HAP-1 (cell line): ENCODE measurements around the gene ARHGEF4.
"Not testable (repeated sequence)": the region's sequence is repeated elsewhere in the genome, so short reads cannot be mapped to it uniquely, and the experiment has no call there.

Experiments used
- DNase-seq, 2 experiments: peaks; one replicate each; pipeline ENCODE4 v3.0.0-alpha.2; 2016 to 2020; ENCODE audit warnings: low spot score in 2 of 2
- H3K27me3 ChIP-seq: fragments of 250-450 bp; sonication (Bioruptor Pico); 2 replicates; pipeline ENCODE4 v1.5.1; 2020; ENCODE audit warnings: low read depth, mild to moderate bottlenecking, moderate library complexity
- H3K36me3 ChIP-seq: fragments of 250-450 bp; sonication (Bioruptor Pico); replicated peaks from 2 replicates; pipeline ENCODE4 v1.5.1; 2020; ENCODE audit warnings: mild to moderate bottlenecking
- H3K4me1 ChIP-seq: fragments of 250-450 bp; sonication (Bioruptor Pico); 2 replicates; pipeline ENCODE4 v1.5.1; 2020; ENCODE audit warnings: mild to moderate bottlenecking
- H3K4me3 ChIP-seq: fragments of 250-450 bp; sonication (Bioruptor Pico); 2 replicates; pipeline ENCODE4 v1.5.1; 2020; ENCODE audit warnings: mild to moderate bottlenecking, moderate library complexity
- H3K9me3 ChIP-seq: fragments of 250-450 bp; sonication (Bioruptor Pico); 2 replicates; pipeline ENCODE4 v1.5.1; 2020; ENCODE audit warnings: mild to moderate bottlenecking, moderate library complexity
- in situ Hi-C: fragments of 300-500 bp; cut with MboI; formaldehyde crosslinking; loops from 3 replicates; pipeline ENCODE4 v1.14.3; 2020; ENCODE audit warnings: low sequenced_read_pairs, inconsistent platforms, mixed read lengths

Gene ARHGEF4

GRCh38 chr2:130884013-130884412, 47.3 kb downstream of the ARHGEF4 start:
- H3K4me3 ChIP-seq = no peak overlapping the region
- no peaks in the 10 kb centered on the region for H3K36me3 ChIP-seq
- no peak for DNase-seq
- in situ Hi-C loops = no loop called here
- no peaks in the 10 kb centered on the region for H3K27me3 ChIP-seq
- H3K9me3 ChIP-seq = no peaks in the 10 kb centered on the region
- H3K4me1 ChIP-seq = no peaks in the 10 kb centered on the region

- in situ Hi-C loops = no loop called here
- Histone ChIP-seq H3K4me1 (no peaks in the 10 kb centered on the region), H3K4me3 (no peak overlapping the region), H3K36me3 (no peaks in the 10 kb centered on the region), H3K9me3 (no peaks in the 10 kb centered on the region), H3K27me3 (no peaks in the 10 kb centered on the region)
- DNase-seq = no peak
Observed at GRCh38 chr2:130884503-130884902, 47.8 kb downstream of the ARHGEF4 start.

DNA sequence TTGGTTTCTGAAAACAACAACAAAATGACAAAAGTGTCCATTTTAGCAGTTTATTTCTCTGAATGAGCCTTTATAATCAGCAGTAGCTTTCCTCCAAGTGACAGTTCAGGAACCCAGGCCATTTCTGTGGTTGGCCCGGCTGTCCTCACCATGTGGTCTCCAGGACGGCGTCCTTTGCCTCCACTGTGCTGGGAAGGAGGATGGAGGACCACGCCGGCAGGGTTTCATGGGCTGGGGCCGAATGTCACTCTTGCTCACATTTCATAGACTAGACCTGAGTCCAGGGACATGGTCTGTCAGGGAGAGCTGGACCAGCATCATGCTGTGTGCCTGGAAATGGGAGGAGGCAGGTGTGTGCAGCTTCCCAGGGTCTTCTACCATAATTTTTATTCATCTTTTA, 50.9 kb downstream of the ARHGEF4 start:
- in situ Hi-C loops = no loop called here
- Histone ChIP-seq H3K27me3 (no peaks in the 10 kb centered on the region), H3K9me3 (no peaks in the 10 kb centered on the region), H3K4me1 (no peaks in the 10 kb centered on the region), H3K4me3 (no peak overlapping the region), H3K36me3 (no peaks in the 10 kb centered on the region)
- no peak for DNase-seq

DNA sequence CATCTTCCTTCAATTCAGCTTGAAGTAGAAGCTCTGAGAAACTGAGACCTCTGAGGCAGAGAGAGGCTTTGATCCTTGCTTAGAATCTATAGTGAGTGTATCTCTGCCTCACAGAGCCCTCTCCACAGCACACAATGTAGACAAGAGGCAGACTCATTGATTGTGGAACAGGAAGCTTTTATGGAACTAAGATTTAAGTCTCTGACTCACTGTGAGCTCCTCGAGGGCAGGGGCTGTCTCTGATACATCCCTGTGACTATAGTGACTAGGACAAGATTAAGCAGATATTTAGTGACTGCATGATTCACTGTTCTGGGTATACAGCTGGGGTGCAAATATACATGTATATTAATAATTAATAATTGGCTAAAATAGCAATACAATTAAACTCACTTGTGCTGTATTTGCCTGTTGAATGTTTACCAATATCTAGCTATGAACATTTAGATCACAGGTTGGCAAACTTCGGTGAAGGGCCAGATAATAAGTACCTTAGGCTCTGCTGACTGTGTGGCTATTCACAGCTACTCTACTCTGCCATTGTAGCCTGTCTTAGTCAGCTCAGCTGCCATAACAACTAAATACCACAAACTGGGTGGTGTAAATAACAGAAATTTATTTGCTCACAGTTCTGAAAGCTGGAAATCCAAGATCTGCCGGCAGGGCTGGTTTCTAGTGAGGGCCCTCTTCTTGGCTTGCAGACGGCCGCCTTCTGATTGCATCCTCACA, 54.4 kb downstream of the ARHGEF4 start:
- no peak overlapping the region for H3K4me3 ChIP-seq
- no peaks in the 10 kb centered on the region for H3K9me3 ChIP-seq
- no peaks in the 10 kb centered on the region for H3K36me3 ChIP-seq
- no peak for DNase-seq
- in situ Hi-C loops = no loop called here
- no peaks in the 10 kb centered on the region for H3K4me1 ChIP-seq
- H3K27me3 ChIP-seq = no peaks in the 10 kb centered on the region

GRCh38 chr2:130891966-130892365, 55.3 kb downstream of the ARHGEF4 start:
- Histone ChIP-seq H3K4me3 (no peak overlapping the region), H3K4me1 (no peaks in the 10 kb centered on the region), H3K36me3 (no peaks in the 10 kb centered on the region), H3K9me3 (no peaks in the 10 kb centered on the region), H3K27me3 (no peaks in the 10 kb centered on the region)
- no peak for DNase-seq
- in situ Hi-C loops = no loop called here

GRCh38 chr2:130892793-130893785, 56.4 kb downstream of the ARHGEF4 start:
- Histone ChIP-seq H3K36me3 (no peaks in the 10 kb centered on the region), H3K9me3 (no peaks in the 10 kb centered on the region), H3K4me3 (no peak overlapping the region), H3K27me3 (no peaks in the 10 kb centered on the region), H3K4me1 (no peaks in the 10 kb centered on the region)
- in situ Hi-C loops = no loop called here
- no peak for DNase-seq

GRCh38 chr2:130894326-130894942, 57.7 kb downstream of the ARHGEF4 start:
- H3K4me1 ChIP-seq = no peaks in the 10 kb centered on the region

GRCh38 chr2:130896813-130897212, 60.1 kb downstream of the ARHGEF4 start:
- in situ Hi-C loops = no loop called here
- Histone ChIP-seq H3K4me1 (no peaks in the 10 kb centered on the region), H3K36me3 (no peaks in the 10 kb centered on the region), H3K4me3 (no peak overlapping the region), H3K9me3 (no peaks in the 10 kb centered on the region), H3K27me3 (no peaks in the 10 kb centered on the region)
- no peak for DNase-seq

More at GRCh38 chr2:130894326-130894942, 57.7 kb downstream of the ARHGEF4 start:
- H3K36me3 ChIP-seq = no peaks in the 10 kb centered on the region
- in situ Hi-C loops = no loop called here
- no peaks in the 10 kb centered on the region for H3K9me3 ChIP-seq
- no peak for DNase-seq
- no peak overlapping the region for H3K4me3 ChIP-seq
- no peaks in the 10 kb centered on the region for H3K27me3 ChIP-seq

DNA sequence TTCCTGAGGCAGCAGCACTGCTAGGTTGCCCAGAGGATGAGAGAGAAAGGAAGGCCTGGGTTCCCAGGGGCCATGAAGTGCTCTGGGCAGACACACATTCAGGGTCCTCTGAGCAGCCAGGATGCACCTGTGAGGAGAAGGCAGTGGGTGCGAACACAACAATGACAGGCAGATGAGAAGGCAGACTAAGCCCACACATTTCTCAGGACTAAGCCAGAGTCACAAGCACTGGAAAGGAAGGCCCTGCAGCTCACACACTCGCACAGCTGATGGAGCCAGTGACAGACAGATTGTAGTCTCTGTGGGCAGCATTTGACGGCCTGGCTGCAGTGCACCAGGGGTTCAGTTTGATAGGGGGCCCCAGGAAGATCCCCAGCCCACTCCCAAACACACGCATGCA, 61.8 kb downstream of the ARHGEF4 start:
- DNase-seq = no peak
- no peaks in the 10 kb centered on the region for H3K9me3 ChIP-seq
- no peaks in the 10 kb centered on the region for H3K27me3 ChIP-seq
- H3K4me3 ChIP-seq = no peak overlapping the region
- in situ Hi-C loops = no loop called here
- no peaks in the 10 kb centered on the region for H3K36me3 ChIP-seq
- no peaks in the 10 kb centered on the region for H3K4me1 ChIP-seq

DNA sequence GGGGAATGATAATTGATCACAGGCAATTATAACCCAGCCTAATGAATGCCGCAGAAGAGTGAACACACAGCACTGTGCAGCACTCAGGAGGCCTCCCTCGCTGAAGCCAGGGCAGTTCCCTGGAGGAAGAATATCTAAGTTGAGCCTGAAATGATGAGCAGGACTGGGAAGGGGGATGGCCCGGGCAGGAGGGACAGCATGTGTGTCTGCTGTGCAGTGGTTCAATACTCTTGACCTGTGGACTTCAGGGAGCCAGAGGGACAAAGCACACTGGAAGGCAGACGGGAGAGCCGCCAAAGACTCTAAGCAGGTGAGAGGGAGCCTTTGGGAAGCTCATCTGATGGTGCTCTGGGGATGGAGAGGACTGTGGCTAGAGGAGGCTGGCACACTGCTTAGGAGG, 62.6 kb downstream of the ARHGEF4 start:
- no peak overlapping the region for H3K4me3 ChIP-seq
- no peaks in the 10 kb centered on the region for H3K9me3 ChIP-seq
- no peaks in the 10 kb centered on the region for H3K4me1 ChIP-seq
- in situ Hi-C loops = no loop called here
- H3K27me3 ChIP-seq = no peaks in the 10 kb centered on the region
- no peaks in the 10 kb centered on the region for H3K36me3 ChIP-seq
- no peak for DNase-seq

DNA sequence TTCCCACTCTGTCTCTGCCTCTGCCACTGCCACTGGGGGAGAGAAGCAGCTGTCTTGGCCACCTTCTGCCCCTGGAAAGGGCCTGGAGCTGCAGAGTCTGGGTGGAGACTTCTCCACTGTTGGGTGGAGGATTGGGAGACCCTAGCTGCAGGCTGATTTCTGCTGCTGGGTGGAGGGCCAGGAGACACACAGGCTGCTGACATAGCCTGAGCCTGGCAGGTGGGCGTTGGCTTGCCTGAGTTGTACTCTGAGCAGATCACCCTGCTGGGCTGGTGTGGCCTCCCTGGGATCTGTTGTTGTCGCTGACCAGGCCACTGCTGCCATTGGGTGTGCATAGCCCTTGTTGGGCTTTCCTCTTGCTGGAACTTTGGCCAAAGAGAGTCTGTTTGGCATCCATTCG, 64.3 kb downstream of the ARHGEF4 start:
- no peaks in the 10 kb centered on the region for H3K36me3 ChIP-seq
- no peaks in the 10 kb centered on the region for H3K27me3 ChIP-seq
- no peak for DNase-seq
- H3K4me1 ChIP-seq = no peaks in the 10 kb centered on the region
- in situ Hi-C loops = no loop called here
- H3K4me3 ChIP-seq = no peak overlapping the region
- peaks cover 2% of the 10 kb centered on the region; the same call in 1 of the 2 replicates for H3K9me3 ChIP-seq

GRCh38 chr2:130901626-130902025, 64.9 kb downstream of the ARHGEF4 start:
- H3K4me3 ChIP-seq, H3K9me3 ChIP-seq, H3K4me1 ChIP-seq, H3K36me3 ChIP-seq, in situ Hi-C loops, DNase-seq, H3K27me3 ChIP-seq: not testable (repeated sequence)

GRCh38 chr2:130908832-130909231, 72.1 kb downstream of the ARHGEF4 start:
- H3K4me3 ChIP-seq = no peak overlapping the region
- in situ Hi-C loops = no loop called here
- H3K4me1 ChIP-seq = no peaks in the 10 kb centered on the region
- peaks cover 4% of the 10 kb centered on the region; the same call in 1 of the 2 replicates for H3K9me3 ChIP-seq
- DNase-seq = no peak
- no peaks in the 10 kb centered on the region for H3K27me3 ChIP-seq
- H3K36me3 ChIP-seq = no peaks in the 10 kb centered on the region

DNA sequence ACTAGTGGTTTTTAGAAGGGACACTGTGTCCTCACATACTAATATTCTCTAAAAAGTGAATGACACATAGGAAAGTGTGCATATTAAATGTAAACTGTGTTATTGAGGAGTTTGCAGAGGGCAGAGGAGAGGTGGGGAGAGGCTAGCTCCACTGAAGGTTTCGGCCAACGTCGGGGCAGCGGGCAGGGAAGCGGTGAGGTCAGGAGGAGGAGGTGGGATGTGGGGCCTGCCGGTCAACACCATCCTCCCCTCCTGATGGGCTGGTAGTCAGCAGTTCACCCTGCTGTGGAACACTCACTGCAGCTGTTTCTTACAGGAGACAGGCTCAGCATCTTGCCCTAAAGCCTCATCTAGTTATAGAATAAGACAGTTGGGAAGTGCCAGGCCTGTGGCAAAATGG, 74.2 kb downstream of the ARHGEF4 start:
- Histone ChIP-seq H3K36me3 (no peaks in the 10 kb centered on the region), H3K27me3 (no peaks in the 10 kb centered on the region), H3K9me3 (peaks cover 3% of the 10 kb centered on the region; the same call in 1 of the 2 replicates), H3K4me1 (no peaks in the 10 kb centered on the region), H3K4me3 (no peak overlapping the region)
- DNase-seq = no peak
- in situ Hi-C loops = loop anchor here (5.0 kb wide), 1 partner anchor 119 kb away; no protein-coding TSS in a partner anchor
